ENCODE data around the gene RHOBTB1.
"Not testable (repeated sequence)": the region's sequence is repeated elsewhere in the genome, so short reads cannot be mapped to it uniquely, and the experiment has no call there.

The RHOBTB1 gene

DNA sequence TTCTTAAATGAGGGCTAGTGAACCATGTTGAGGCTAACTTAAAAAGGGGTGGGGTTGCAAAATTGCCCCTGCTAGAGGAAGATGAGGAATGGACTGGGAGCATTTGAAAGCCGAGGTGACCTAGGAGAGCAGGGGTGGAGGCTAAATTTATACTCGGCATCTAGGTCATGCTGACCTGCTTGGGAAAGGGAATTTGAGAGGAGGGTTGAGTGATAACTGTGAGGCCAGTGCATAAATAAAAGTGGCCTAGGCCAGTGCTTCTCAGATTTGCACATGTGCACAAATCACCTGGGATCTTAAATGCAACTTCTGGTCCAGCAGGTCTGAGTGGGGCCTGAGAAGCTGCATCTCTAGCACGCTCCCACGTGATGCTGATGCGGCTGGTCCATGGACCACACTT is 95.3 kb downstream of the RHOBTB1 start:
- Mint-ChIP-seq H3K36me3 (no peaks in the 10 kb centered on the region), H3K4me3 (no peak overlapping the region), H3K27me3 (no peaks in the 10 kb centered on the region), H3K27ac (no peak overlapping the region), H3K4me1 (no peaks in the 10 kb centered on the region), H3K9me3 (no peaks in the 10 kb centered on the region)

DNA sequence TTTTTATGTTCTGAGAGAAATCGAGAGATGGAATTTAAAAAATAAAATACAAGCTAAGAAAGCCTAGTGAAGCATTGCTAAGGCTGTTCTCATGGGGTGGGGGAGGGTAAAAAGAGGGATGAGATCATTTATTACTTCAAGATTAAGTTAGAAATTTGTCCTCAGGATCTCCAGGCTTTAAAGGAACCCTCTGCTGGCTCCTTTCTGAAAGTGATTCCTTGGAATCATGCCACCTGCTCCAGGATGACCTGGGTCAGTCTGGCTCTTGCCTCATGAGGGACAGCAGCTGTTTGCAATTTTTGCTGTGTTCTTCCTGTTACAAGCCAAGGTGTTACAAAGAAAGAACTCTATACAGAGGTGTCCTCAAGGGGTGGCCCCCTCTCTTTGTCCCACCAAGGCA is 95.9 kb downstream of the RHOBTB1 start:
- Mint-ChIP-seq H3K4me1 (no peaks in the 10 kb centered on the region), H3K36me3 (no peaks in the 10 kb centered on the region), H3K4me3 (no peak overlapping the region), H3K9me3 (no peaks in the 10 kb centered on the region), H3K27me3 (no peaks in the 10 kb centered on the region), H3K27ac (no peak overlapping the region)

DNA sequence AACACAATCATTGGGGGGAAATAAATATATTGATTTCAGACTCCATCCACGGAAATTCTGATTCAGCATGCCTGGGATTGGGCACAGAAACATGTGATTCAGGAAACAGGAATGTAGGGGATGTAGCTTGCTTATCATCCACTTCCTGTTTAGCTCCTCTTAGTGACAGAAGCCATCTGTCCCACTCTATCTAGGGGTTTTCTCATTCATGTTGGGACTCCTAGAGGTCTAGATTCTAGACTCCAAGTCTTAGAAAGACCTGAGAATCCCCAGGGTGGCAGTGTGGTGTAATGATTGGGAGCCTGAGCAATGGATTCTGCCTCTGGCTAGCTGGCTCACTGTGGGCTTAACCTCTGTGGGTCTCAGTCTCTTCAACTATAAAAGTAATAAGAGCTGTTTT is 97.8 kb downstream of the RHOBTB1 start:
- Mint-ChIP-seq H3K27ac (no peak overlapping the region), H3K9me3 (no peaks in the 10 kb centered on the region), H3K4me1 (no peaks in the 10 kb centered on the region), H3K4me3 (no peak overlapping the region), H3K27me3 (no peaks in the 10 kb centered on the region), H3K36me3 (no peaks in the 10 kb centered on the region)

DNA sequence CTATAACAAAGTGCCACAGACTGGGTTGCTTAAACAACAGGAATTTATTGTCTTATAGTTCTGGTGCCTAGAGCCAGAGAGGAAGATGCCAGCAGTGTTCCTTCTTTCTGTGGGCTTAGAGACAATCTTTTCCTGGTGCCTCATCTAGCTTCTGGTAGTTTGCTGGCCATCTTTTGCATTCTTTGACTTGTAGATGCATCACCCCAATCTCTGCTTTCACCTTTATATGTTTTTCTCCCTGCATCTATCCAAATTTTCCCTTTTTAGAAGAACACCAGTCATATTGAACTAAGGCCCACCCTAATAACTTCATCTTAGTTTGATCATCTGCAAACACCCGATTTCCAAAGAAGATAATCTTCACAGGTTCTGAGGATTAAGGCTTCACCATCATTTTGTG is 98.9 kb downstream of the RHOBTB1 start:
- Mint-ChIP-seq H3K36me3 (no peaks in the 10 kb centered on the region), H3K27ac (no peak overlapping the region), H3K9me3 (no peaks in the 10 kb centered on the region), H3K4me3 (no peak overlapping the region), H3K4me1 (no peaks in the 10 kb centered on the region), H3K27me3 (no peaks in the 10 kb centered on the region)

DNA sequence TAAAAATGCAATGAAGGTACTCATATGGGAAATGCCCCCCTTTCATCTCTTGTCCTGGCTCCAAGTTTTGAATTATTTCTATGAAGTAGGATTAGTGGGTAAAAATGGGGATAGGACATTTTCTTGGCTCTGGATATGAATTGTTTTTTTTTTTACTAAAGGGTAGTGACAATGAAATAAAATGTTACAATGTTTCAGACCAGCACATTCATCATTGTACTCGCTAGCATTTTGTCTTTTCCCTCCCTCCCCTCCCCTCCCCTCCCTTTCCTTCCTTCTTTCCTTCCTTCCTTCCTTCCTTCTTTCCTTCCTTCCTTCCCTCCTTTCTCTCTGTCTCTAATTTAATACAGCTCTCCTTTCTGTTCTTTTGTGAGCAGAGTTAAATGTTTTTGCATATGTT is 101.3 kb downstream of the RHOBTB1 start:
- Mint-ChIP-seq H3K36me3 (no peaks in the 10 kb centered on the region), H3K9me3 (no peaks in the 10 kb centered on the region), H3K4me1 (no peaks in the 10 kb centered on the region), H3K27ac (no peak overlapping the region), H3K4me3 (no peak overlapping the region), H3K27me3 (peaks cover 4% of the 10 kb centered on the region)

DNA sequence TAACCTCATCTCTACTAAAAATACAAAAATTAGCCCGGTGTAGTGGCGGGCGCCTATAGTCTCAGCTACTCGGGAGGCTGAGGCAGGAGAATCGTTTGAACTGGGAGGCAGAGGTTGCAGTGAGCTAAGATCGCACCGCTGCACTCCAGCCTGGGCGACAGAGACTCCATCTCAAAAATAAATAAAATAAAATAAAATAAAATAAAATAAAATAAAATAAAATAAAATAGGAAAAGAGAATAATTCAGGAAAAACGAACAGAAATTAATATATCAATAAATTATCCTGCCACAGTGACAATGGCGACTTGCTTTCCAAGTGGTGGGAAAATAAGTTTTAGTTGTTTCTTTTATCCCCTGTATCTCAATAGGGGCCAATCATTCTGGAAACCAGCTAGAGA is 102.8 kb downstream of the RHOBTB1 start:
- not testable (repeated sequence) for H3K4me1 Mint-ChIP-seq, H3K27ac Mint-ChIP-seq, H3K36me3 Mint-ChIP-seq, H3K4me3 Mint-ChIP-seq, H3K9me3 Mint-ChIP-seq, H3K27me3 Mint-ChIP-seq

DNA sequence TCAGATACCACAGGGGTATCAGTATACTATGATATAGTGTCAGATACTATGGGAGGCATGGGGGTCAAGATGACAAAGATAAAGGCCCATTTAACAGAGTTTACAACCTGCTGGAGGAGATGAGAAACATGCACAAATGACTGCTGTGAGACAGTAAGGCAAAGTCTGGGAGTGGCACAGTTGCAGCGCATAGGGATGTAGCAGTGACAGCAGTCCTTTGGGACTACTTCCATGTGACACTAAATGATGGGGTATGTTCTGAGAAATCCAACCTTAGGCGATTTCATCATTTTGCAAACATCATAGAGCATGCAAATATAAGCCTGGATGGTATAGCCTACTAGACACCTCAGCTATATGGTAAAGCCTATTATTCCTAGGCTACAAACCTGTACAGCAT is 108.9 kb downstream of the RHOBTB1 start:
- Mint-ChIP-seq H3K27ac (no peak overlapping the region), H3K4me1 (no peaks in the 10 kb centered on the region), H3K4me3 (no peak overlapping the region), H3K9me3 (no peaks in the 10 kb centered on the region), H3K36me3 (no peaks in the 10 kb centered on the region), H3K27me3 (peaks cover 5% of the 10 kb centered on the region)

DNA sequence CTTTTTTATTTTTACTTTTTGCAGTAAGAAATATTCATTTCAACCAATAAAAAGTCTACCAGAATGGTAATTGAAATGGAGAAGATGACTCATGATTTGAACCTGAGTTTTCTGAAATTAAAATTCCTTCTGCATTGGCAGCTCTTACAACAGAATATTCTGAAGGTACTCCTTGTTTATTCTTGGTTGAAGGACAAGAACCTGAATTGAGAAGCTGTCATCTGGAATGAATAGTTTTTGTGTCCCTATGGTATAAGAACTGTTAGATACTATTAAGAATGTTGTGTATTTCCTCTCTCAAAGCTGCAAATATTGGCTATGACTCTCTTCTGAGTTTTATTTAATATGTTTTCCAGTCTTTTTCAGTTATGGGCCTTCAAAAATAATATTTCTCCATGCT is 109.6 kb downstream of the RHOBTB1 start:
- Mint-ChIP-seq H3K27me3 (peaks cover 5% of the 10 kb centered on the region), H3K27ac (no peak overlapping the region), H3K4me1 (no peaks in the 10 kb centered on the region), H3K9me3 (no peaks in the 10 kb centered on the region), H3K36me3 (no peaks in the 10 kb centered on the region), H3K4me3 (no peak overlapping the region)

DNA sequence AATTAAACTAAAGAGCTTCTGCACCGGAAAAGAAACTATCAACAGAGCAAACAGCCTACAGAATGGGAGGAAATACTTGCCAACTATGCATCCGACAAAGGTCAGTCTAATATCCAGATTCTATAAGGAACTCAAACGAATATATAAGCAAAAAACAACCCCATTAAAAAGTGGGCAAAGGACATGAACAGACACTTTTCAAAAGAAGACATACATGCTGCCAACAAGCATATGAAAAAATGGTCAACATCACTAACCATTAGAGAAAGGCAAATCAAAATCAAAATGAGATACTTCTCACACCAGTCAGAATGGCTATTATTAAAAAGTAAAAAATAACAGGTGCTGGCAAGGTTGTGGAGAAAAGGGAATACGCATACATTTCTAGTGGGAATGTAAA is 111.8 kb downstream of the RHOBTB1 start:
- not testable (repeated sequence) for H3K27me3 Mint-ChIP-seq, H3K36me3 Mint-ChIP-seq, H3K4me1 Mint-ChIP-seq, H3K27ac Mint-ChIP-seq, H3K4me3 Mint-ChIP-seq, H3K9me3 Mint-ChIP-seq

DNA sequence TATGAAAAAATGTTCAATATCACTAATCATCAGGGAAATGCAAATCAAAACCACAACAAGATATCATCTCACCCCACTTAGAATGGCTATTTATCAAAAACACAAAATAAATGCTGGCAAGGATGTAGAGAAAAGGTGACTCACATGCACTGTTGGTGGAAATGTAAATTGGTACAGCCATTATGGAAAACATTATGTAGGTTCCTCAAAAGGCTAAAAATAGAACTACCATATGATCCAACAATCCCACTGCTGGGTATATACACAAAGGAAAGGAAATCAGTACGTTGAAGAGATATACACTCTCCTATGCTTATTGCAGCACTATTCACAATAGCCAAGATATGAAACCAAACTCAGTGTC is 115.5 kb downstream of the RHOBTB1 start:
- no peaks in the 10 kb centered on the region for H3K36me3 Mint-ChIP-seq
- peaks cover 2% of the 10 kb centered on the region for H3K27me3 Mint-ChIP-seq
- no peaks in the 10 kb centered on the region for H3K4me1 Mint-ChIP-seq
- no peak overlapping the region for H3K4me3 Mint-ChIP-seq
- no peak overlapping the region for H3K27ac Mint-ChIP-seq
- H3K9me3 Mint-ChIP-seq, result no peaks in the 10 kb centered on the region

DNA sequence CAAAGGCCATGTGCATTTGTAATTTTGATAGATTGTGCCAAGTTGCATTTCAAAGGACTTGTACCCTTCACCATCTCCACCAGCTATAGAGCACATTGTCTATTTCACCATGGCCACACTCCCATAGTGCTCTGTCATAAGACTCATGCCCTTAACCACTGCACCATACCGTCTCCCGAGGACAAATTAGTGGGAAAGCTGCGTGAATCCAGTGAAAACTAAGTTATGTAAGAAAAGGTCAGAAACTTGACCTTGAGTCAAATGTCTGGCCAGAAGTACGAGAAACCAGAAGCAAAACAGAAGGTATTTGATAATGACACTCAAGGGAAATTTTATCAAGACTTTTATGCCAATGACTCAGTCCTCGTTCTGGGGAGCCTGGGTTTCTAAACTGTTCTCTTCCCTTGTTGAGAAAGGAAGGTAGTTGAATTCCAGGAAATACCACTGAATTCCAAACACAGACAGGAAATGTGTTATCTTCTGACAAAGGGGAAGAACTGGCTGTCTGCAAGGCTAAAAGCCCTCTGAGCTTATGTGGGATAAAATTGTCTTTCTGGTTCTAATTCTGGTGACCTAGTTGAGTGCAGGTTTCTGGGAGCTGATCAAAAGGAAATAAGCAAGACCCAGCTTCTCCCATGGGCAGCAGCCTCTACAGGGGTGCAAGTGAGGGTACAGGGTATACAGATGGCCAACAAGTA is 116.0 kb downstream of the RHOBTB1 start:
- no peak overlapping the region for H3K27ac Mint-ChIP-seq
- H3K36me3 Mint-ChIP-seq, result no peaks in the 10 kb centered on the region
- peaks cover 2% of the 10 kb centered on the region for H3K27me3 Mint-ChIP-seq
- H3K4me1 Mint-ChIP-seq, result no peaks in the 10 kb centered on the region
- no peak overlapping the region for H3K4me3 Mint-ChIP-seq
- no peaks in the 10 kb centered on the region for H3K9me3 Mint-ChIP-seq

DNA sequence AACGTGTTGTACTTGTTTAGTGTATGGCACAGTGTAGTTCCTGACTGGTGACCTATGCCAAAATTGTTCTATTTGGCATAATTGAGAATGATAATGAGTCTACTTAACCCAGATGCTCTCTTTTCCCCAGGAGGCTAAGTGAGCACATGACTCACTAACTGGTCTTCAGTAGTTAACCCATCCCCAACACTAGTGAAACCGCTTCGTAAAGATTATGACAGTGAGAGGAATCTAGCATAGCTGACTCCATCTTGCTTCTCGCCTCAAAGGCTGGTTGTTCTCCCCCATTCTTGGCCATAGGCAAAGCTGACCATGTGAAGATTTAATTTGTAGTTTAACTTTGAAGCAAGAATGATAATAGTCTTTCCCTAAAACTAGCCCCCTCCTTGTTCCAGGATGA is 118.5 kb downstream of the RHOBTB1 start:
- no peaks in the 10 kb centered on the region for H3K4me1 Mint-ChIP-seq
- H3K9me3 Mint-ChIP-seq, result no peaks in the 10 kb centered on the region
- H3K27me3 Mint-ChIP-seq, result peaks cover 2% of the 10 kb centered on the region
- no peak overlapping the region for H3K27ac Mint-ChIP-seq
- no peaks in the 10 kb centered on the region for H3K36me3 Mint-ChIP-seq
- no peak overlapping the region for H3K4me3 Mint-ChIP-seq

DNA sequence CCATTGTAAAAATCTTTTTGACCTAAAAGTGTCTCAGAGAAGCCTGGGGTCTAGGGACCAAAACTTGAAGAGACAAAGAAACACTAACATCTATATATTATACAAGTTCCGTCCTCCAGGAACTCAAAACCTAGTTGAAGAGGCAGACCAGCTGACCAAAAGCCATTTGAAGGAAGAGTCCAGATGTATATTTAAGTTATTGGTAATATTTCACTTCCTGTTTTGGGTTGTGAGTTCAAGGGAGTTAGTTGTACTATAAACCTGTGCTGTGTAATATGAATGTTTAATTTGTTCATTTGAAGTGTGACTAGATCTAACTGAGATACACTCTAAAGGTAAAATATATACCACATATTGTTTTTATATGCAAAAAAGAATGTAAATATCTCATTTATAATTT is 120.7 kb downstream of the RHOBTB1 start:
- Mint-ChIP-seq H3K4me3 (no peak overlapping the region), H3K4me1 (no peaks in the 10 kb centered on the region), H3K9me3 (no peaks in the 10 kb centered on the region)

DNA sequence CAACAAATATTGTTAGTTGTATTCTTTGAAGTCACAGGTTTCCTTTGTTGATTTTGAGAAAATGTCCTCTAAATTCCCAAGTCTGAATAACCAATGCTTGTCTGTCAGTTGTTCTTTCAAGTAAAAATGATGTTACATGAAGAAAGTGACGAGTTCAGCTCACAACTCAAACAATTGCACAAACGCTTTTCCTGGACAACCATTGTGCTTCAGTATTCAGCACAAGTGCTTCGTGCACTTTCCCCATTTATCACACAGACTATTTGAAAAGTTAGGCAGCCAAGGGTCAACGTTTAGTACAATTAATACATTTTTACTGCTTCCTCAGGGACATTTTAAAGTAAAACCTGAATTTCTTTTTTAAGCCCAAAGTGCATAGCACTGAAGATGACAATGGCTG is 121.2 kb downstream of the RHOBTB1 start:
- H3K9me3 Mint-ChIP-seq, result no peaks in the 10 kb centered on the region
- H3K4me1 Mint-ChIP-seq, result no peaks in the 10 kb centered on the region
- H3K4me3 Mint-ChIP-seq, result no peak overlapping the region
- H3K27ac Mint-ChIP-seq, result no peak overlapping the region
- no peaks in the 10 kb centered on the region for H3K36me3 Mint-ChIP-seq
- H3K27me3 Mint-ChIP-seq, result peaks cover under 1% of the 10 kb centered on the region

More for the DNA sequence above, 120.7 kb downstream of the RHOBTB1 start:
- H3K27ac Mint-ChIP-seq, result no peak overlapping the region
- H3K27me3 Mint-ChIP-seq, result peaks cover 2% of the 10 kb centered on the region
- H3K36me3 Mint-ChIP-seq, result no peaks in the 10 kb centered on the region

DNA sequence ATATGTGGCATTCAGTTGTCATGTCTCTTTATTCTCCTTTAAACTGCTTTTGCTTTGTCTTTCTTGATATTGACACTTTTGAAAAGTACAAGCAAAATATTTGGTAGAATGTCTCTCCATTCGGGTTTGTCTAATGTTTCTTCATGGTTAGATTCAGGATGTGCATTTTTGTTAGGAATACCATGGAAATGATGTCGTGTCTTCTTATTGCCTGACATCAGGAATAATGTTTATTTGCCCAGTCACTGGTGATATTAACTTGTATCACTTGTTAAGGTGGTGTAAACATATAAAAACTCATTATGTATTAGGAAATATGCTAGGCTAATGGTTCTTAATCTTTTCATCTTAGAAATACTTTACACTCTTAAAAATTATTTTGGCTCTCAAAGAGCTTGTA is 122.3 kb downstream of the RHOBTB1 start:
- no peak overlapping the region for H3K27ac Mint-ChIP-seq
- no peak overlapping the region for H3K4me3 Mint-ChIP-seq
- no peaks in the 10 kb centered on the region for H3K36me3 Mint-ChIP-seq
- H3K9me3 Mint-ChIP-seq, result no peaks in the 10 kb centered on the region
- H3K4me1 Mint-ChIP-seq, result no peaks in the 10 kb centered on the region
- no peaks in the 10 kb centered on the region for H3K27me3 Mint-ChIP-seq

DNA sequence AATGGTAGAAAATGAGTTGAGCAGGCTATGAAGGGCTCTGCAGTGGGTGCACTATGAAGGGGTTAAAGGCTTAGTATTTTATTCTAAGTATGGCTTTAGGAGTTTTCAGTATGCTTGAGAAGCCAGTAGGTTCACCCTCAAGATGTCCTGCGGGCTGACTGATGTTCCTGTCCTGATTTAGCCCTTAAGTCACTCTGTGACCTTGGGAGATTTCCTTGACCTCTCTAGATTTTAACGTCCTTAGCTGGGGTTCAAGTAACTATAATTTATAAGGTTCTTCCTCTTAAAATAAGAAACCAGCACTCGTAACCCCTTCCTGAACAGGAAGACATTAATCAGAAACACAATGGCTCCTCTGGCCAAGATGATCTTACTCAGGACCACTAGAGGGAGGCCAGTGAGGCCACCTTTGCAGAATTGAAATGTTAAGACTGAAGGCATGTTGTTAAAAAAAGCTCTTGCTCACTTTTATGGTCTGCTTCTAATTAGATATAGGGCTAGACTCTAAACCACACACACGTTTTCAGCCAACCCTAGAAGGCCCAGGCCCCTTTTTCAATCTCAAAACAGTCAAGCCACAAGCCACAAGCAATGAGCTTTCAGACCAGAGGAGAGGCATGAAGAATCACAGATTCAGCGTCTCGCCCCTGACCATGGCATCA is 123.8 kb downstream of the RHOBTB1 start:
- no peaks in the 10 kb centered on the region for H3K4me1 Mint-ChIP-seq
- H3K27ac Mint-ChIP-seq, result no peak overlapping the region
- no peaks in the 10 kb centered on the region for H3K9me3 Mint-ChIP-seq
- no peaks in the 10 kb centered on the region for H3K36me3 Mint-ChIP-seq
- no peak overlapping the region for H3K4me3 Mint-ChIP-seq
- no peaks in the 10 kb centered on the region for H3K27me3 Mint-ChIP-seq

Measured in activated naive CD4-positive, alpha-beta T cell treated with anti-CD3 and anti-CD28 coated beads, Interleukin-2, amount 50 U/mL, for 24 hours (primary cell).